GM21825 (cell line): ENCODE measurements around the gene ATP10D.

Source experiments
- ATAC-seq: cut with Tn5 transposase; IDR thresholded peaks from one replicate; pipeline ENCODE4 v1.9.1; 2021; ENCODE audit warnings: mild to moderate bottlenecking, moderate library complexity; ENCODE audit not compliant: unreplicated experiment

Gene ATP10D

DNA sequence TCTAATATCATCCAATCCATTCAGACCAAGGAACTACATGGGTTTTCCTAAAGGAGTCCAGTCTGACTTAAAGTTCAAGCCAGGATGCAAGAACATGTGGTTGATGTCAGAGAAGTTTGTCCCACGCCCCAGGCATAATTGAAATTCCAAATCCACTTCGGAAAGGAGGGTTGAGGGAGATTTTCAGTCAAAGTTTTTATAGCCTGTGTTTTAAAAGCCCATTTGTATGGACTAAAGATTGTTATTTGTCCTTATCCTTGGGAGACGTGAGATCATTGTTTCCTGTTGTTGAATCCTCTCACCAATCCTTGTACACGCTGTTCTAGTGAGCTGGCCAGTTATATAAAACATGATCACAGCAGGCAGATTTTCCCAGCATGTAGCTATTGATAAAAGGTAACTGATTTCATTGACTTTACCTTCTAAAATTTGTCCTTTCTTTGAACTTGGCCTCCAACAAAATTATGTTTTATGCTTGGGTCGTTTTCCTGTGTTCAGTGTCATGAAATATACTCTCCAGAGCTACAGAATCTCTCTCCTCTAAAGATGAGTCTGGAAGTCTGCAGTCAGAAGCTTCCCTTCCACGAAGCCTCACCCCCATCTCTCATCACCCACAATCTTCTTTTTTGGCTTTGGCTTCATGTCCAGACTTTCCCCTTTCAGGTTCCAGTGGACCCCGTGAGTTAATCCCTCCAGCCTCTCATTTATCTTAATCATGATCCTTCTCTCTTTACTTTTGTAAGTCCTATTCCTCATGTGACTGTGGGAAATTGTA lies 92.9 kb downstream of the ATP10D start:
- ATAC-seq, result no peak

DNA sequence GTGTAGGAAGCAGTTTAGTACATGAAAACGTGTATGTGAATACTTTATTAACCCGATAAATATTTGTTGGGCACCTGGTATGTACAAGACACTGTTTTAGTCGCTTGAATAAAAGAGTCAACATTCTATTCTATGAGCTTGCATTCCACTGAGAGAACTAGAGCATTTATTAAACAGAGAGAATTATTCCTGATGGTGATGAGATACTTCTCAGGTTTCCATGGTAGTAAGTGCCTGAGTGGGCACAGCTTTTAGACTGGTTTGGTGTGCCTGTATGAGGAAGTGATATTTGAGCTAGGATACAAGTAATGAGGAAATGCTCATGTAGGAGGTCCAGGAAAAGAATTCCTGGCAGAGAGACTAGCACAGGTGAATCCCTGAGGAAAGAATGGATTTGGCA lies 94.2 kb downstream of the ATP10D start:
- no peak for ATAC-seq

DNA sequence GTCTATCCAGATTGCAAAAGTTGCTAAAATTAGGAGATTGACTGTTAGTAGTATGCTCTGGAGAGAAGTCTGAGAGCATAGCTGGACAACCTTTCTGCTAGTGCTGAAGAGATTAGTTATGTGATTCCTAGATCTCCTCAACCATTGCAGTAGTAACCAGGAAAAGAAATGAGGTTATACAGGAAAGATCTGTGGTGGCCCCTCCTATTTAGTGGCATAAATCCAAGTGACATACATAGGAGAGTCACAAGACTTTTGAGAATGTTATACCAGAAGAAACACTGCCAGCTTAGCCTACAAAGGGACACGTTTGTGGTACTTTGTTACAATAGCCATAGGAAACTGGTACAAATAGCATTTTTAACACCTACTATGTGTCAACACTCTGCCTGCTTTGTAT lies 105.2 kb downstream of the ATP10D start:
- no peak for ATAC-seq

DNA sequence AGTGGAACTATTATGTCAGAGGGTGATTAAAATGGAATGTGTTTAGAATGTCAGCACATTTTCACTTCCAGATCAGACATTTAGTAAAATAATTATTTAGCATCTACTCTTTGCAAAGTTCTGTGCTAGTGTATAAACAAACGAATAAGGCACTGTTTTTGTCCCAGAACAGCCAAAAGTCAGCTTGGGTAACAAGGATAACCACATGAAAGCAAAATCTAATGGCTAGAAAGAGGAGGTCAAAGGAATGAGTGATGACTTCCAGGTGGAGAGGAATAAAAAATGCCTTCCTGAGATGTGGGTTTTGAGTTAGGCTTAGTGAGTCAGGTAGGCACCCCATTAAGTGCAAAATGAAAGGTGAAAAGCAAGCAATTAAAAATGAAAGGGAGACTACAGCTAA lies 112.6 kb downstream of the ATP10D start:
- no peak for ATAC-seq

DNA sequence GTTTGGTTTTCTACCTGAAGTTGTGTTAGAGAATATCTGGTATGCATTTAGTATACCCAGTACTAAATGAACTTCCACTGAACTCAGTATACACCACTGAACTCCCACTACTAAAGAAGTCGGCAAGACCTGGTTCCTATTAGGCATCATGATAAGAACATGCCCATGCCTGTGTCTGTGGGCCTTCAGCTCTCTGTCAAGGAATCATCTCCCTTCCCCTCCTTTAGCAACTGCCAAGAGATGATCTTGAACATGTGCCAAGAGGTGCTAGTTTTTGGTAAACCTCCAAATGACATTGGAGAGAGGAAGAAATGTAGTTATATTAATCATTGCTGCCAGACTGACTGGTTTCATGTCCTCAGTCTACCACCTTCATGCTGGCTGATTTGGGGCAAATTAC lies 113.2 kb downstream of the ATP10D start:
- no peak for ATAC-seq

DNA sequence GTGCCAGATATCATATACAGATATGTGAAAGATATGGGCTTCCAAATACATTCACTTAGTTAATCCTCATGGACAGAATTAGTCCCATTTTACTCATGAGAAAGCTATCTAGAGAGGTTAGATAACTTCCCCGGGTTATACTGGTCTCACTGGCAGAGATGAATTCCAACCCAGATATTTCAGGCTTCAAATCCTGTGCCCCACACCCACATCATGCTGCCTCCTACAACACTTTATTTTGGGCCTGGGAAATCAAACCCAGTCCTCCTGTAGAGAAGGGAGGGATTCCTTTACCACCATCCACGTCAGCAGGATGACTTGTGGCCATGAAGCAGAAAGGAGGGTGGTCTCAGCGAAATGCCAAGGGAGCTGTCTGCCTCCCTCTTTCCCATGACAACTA lies 113.8 kb downstream of the ATP10D start:
- ATAC-seq, result no peak

DNA sequence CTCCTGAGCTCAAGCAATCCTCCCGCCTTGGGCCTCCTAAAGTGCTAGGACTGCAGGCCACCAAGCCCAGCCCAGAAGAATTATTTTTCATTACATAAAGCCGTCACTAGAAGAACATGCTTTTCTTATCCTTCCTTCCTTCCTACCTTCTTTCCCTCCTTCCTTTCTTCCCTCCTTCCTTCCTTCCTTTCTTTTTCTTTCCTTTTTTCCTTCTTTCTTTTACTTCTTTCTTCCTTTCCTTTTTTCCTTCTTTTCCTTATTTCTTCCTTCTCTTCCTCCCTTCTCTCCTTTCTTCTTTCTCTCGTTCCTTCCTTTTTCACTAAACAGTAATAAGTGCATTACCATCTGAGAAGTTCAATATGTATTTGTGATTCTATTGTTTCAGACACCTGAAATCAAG lies 121.4 kb downstream of the ATP10D start:
- no peak for ATAC-seq

DNA sequence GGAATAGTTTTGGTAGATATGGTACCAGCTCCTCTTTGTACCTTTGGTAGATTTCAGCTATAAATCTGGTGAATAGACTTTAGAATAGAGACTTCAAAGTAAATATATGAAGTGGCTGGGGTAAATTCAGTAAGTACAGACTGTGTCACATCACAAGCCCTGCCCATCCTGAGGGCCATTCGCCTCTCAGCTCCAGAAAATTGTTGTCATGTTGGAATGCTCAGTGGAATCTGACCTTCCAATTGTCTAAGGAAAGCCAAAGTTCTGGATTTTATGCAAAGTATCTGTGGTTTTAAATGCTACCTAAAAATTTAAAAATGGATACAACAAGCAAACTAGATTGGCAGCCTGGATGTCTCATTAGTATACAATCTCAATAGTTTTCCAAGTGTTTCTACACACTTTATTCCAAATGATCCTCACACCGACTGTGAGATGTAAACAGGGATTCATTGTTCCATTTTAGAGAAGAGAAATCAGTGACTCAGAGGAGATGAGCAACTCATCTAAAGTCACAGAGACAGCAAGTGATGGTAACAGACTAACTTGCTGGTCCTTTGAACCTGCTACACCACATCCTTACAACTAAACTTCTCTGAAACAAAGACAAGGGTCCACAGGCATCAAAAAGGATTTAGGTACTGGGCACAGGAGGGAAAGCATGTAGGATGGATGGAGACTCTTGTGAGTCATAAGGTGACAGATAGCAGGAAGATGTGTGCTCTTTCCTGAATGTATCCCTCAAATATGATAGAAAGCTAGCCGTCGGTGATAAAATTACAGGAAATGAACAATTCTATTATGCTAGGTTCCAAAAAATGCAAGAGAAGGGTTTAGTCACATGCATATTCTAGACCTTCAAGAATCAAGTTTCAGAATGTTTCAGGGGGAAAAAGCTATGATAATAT lies 127.3 kb downstream of the ATP10D start:
- no peak for ATAC-seq

DNA sequence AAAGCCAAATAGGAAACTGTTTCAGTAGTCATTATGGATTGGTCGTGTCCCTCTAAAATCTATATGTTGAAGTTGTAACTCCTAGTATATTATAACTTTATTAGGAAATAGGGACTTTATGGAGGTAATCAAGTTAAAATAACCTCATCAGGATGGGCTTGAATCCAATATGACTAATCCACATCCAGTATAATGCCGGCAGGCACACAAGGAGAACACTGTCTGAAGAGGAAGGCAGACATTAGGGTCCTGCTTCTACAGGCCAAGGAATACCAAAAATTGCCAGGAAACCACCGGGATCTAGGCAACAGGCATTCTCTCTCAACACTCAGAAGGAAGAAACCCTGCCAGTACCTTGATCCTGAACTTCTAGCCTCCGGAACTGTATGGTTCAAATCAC lies 130.3 kb downstream of the ATP10D start:
- no peak for ATAC-seq

DNA sequence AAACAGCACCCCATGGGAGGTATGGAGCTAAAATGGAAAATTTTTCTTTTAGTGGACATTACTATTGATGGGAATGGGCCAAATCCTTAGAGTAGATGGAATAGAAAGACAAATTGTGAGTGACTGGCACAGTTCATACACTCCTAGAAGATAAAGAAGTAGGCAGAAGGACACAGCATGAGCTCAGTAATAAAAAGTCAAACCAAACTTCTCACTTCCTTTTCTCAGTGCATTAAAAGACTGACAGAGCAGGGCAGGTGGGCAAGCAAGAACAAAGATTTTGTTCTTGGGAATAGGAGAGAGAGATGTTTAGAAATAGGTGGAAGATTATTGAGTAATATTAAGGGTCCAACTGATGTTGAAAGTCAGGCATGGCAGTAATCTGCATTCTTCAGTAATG lies 132.5 kb downstream of the ATP10D start:
- ATAC-seq, result peak; percentile 49

DNA sequence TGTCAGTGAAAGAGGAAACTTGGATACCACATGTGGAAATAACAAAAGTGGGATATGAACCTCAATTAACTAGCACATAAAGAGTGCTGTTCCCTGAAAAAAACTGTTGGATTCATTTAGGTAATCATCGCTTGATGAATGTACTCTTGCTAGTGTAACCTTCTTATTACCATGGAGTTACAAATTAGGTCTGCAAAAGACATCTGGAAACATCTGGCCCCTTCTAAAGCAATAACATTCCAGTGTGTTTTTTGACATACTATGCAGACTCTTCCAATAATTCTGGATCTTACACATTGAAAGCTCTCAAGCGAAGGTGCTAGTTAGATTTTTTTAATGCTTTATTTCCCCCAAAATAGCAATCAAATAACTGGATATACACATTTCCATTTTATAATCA lies 134.6 kb downstream of the ATP10D start:
- ATAC-seq, result no peak

DNA sequence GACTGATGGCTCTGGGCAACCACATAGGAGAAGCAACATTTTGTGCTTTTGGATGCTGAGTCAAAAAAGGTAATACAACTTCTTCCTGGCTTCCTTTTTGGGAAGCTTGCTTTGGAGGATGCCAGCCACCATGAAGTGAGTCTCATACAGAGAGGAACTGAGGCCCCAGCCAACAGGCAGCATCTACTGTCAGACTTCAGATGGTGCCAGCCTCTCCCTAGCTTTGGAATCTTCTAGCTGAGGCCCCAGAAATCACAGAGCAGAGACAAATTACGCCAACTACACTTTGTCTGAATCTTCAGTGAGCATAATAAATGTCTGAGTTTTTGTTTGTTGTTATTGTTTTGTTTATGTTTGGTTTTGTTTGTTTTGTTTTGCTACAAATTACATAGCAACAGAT lies 136.1 kb downstream of the ATP10D start:
- ATAC-seq, result no peak

DNA sequence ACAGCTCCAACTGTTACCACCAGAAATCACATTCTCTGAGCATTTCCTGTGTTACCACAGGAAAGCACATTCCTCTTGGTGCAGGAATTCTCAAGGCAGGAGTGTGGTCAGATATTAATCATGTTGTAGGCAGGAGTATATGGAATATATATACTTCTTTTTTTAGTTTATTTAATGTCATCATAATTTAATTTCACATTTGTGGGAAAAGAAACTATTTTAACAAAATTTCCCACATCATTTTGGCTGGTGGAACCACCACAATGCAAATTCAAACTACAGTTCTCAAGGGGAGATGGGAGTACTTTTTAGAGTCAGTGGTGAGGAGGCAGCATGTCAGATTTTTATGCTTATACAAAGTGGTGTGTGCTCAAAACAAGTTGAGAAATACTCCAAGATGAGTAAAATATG lies 139.0 kb downstream of the ATP10D start:
- ATAC-seq, result no peak

DNA sequence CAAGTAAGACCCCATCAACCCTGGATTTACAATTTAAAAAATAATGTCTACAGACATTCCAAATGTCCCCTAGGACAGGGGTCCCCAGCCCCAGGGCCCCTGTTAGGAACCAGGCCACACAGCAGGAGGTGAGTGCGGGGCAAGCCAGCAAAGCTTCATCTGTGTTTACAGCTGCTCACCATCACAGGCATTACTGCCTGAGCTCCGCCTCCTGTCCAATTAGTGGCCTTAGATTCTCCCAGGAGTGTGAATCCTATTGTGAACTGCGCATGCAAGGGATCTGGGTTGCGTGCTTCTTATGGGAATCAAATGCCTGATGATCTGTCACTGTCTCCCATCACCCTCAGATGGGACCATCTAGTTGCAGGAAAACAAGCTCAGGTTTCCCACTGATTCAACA lies 146.1 kb downstream of the ATP10D start:
- no peak for ATAC-seq

DNA sequence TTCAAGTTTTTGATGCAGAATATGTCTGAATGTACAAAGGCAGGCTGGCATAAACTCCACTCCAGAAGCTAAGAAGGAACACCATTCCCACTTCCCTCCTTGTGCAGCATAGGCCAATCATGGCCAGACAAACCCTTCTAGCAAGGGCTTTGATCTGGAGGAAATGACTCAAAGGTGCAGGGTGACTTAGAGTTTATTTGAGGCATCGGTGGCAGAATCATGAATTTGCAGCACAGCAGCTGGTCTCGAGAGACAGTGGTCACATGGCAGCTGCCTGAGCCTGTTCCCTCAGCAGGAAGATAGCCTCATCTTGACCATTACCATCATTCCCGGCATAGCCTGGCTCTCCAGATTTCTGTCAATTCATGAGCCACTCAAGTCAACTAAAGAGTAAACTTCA lies 154.5 kb downstream of the ATP10D start:
- no peak for ATAC-seq

DNA sequence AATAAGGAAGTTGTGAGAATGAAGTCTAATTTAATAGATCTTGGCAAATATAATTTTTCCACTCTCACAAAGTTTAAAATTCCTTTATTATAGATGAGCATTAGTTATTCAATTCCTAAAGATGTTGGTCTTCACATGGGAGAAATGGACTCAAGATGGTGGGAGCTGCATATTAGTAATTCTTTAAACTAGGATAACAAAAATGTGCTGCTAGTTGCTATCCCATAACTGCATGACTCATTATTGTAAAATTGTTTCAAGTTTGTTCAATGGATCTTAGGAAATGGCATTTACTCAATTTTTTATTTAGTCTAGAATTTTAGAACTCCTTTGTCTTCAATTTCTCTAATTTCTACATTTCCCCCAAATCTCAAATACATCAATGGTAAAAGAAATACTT lies 155.8 kb downstream of the ATP10D start:
- no peak for ATAC-seq

DNA sequence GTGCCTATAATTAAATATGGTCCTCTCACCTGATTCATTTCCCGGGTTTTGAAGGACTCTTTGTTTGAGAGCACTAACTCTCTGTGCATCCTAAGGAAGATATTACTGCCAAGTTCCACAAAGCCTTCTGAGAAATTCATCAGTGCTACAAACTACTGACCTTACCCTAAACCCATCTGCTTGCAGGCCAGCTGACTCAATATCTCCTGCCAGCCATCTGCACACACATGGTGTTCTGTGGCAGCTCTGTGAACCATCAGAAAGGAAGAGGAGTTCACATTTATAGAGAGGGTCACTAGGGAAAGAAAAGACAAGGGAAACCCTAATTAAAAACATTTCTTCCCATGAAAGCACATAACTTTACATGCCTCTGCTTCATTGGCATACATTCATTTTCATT lies 156.7 kb downstream of the ATP10D start:
- no peak for ATAC-seq

DNA sequence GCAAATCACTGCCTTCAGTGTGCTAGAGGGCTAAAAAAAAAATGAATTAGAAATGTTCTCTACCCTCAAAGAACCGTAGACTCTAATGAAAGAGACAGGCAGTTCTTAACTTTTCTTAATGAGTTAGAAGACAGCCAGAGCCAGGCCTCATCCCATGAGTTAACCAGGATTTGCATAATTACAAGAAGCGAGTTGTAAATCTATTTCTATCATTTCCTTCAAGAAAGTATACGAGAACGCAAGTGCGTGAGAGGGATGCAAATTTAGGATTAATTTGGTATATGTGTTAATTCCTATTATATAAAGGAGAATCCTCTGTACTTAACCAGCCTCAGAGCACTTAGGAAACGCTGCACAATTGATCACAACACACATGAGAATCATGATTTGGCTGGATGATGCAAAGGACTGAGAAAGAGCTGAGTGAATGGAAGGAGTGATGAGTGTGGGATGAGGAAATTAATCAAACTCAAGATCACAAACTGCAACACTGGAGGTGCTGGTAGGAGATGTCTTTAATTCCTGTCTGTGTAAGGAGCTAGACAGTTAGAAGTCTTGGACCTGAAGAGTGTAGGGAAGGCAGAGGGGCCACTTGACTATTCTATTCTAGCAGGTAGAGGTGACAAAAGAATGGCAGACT lies 157.2 kb downstream of the ATP10D start:
- ATAC-seq, result no peak
